ENCODE results near the gene TMEM200A. TPM values are rescaled to one million over a fixed set of nuclear protein-coding genes. Genes with fewer than 3 reads are reported as not detected.

TMEM200A gene
- total and polyA plus RNA-seq, 2 of the 8 experiments (the other 6 are each of a cell fraction or from before 2014, with no cell fraction given), result 6.2 to 13.9 TPM

DNA sequence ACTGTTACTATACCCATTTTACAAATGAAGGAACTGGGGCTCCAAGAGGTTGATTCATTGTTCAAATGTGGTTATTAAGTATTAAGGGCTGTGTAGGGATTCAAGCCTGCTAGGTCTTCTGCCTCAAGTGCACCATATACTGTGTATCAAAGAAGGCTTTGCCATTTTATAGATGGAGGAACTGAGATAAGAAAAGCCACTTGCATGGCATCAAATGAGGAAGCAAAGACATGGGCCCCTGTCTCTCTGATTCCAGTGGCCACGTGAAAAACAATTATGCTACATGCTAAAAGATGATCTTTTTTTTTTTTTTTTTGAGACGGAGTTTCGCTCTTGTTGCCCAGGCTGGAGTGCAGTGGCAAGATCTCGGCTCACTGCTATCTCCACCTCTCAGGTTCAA is 67.0 kb downstream of the TMEM200A start:
- Histone ChIP-seq H2BK20ac (ENCODE audit: low read length) (no peak overlapping the region), H3K4me3 (ENCODE audit: extremely low read depth in 1 of 4, insufficient read depth in 2 of 4, low read depth in 3 of 4, low read length in 4 of 4) (no peak overlapping the region), H2BK15ac (ENCODE audit: low read length) (no peak overlapping the region), H2AK5ac (ENCODE audit: low read depth, low read length) (no peak overlapping the region), H2BK12ac (ENCODE audit: low read depth, low read length) (no peak overlapping the region), H3K18ac (ENCODE audit: extremely low read depth, low read length) (no peak overlapping the region), H3K4me1 (replicated peaks in 1 of 4; ENCODE audit: control insufficient read depth in 3 of 4, insufficient read depth in 4 of 4, low read length in 3 of 4) (peaks cover 0 to 3% (median 0%) of the 10 kb centered on the region in 4 experiments; a peak in 1 of 7 replicates), H4K5ac (ENCODE audit: insufficient read length, low read depth, low read length) (no peak overlapping the region), H3K23me2 (ENCODE audit: low read depth, low read length) (no peaks in the 10 kb centered on the region), H4K8ac (ENCODE audit: extremely low read depth, insufficient read depth, low read length) (no peak overlapping the region), H3K27me3 (replicated peaks in 1 of 4; ENCODE audit: control insufficient read depth in 3 of 4, extremely low read depth in 1 of 4, insufficient read depth in 3 of 4, low read length in 3 of 4) (no peaks in the 10 kb centered on the region), H2BK5ac (ENCODE audit: low read depth, low read length) (no peak overlapping the region), H3K23ac (ENCODE audit: insufficient read length) (no peak overlapping the region), H3K27ac (ENCODE audit: low read depth, low read length) (no peak overlapping the region), H4K20me1 (replicated peaks in 1 of 2; ENCODE audit: control insufficient read depth in 1 of 2, insufficient read depth in 2 of 2, low read length in 2 of 2) (no peaks in the 10 kb centered on the region), H3K14ac (ENCODE audit: insufficient read length) (no peak overlapping the region), H2BK120ac (replicated peaks; ENCODE audit: low read depth, low read length) (no peak overlapping the region), H3K36me3 (ENCODE audit: control insufficient read depth in 2 of 4, insufficient read depth in 4 of 4, low read length in 3 of 4) (no peaks in the 10 kb centered on the region), H3K79me1 (ENCODE audit: low read depth, low read length) (no peaks in the 10 kb centered on the region; the same call in 1 of the 2 replicates), H3K56ac (replicated peaks; ENCODE audit: insufficient read length, low read depth, low read length) (no peak overlapping the region), H3K9ac (replicated peaks in 1 of 4; ENCODE audit: extremely low read depth in 1 of 4, low read depth in 3 of 4, low read length in 3 of 4) (no peak overlapping the region), H3K4ac (replicated peaks; ENCODE audit: insufficient read length, low read depth, low read length) (no peak overlapping the region), H3K9me3 (ENCODE audit: insufficient read depth in 2 of 2, low read depth in 1 of 2, low read length in 1 of 2) (no peaks in the 10 kb centered on the region), H3K79me2 (ENCODE audit: control insufficient read depth in 1 of 2, insufficient read depth in 2 of 2, low read length in 2 of 2) (no peaks in the 10 kb centered on the region), H3K4me2 (ENCODE audit: insufficient read depth in 1 of 2, low read depth in 2 of 2, low read length in 2 of 2) (no peak overlapping the region), H4K91ac (replicated peaks; ENCODE audit: insufficient read length, low read length) (no peak overlapping the region), H2AFZ (ENCODE audit: low read length) (no peak overlapping the region)
- POLR2A ChIA-PET (ENCODE audit: partially characterized antibody), result interaction anchor here (1.0 kb wide), 1 partner anchor 29 kb away, joined by 3 read pairs; no protein-coding TSS in a partner anchor
- DNase-seq (ENCODE audit: low read depth in 1 of 2, low spot score in 2 of 2) (no peak), FAIRE-seq (no peak)
- CTCF ChIA-PET (ENCODE audit: partially characterized antibody), result no interaction called here
- WGBS, 2 experiments (ENCODE audit: extremely low coverage in 1 of 2, insufficient coverage in 1 of 2, insufficient read length in 1 of 2, insufficient replicate concordance in 2 of 2, low coverage in 1 of 2, low lambda C conversion rate in 2 of 2, missing lambda C conversion rate in 1 of 2), result 96% methylated on average over 4 of the region's 4 CpGs; no CpG with 5 or more reads in 1 of the 2 experiments
- TF ChIP-seq JUN (IDR thresholded peaks at IDR 0.05; ENCODE audit: low read depth, low read length), result no peak
